Trophoblast cell (in vitro differentiated cells and primary cell): ENCODE measurements around the gene BRD4.

Experiments
- DNase-seq, 2 donors: peaks; one replicate each; pipeline ENCODE4 v3.0.0-alpha.2; 2016
- H2AFZ ChIP-seq: 2 replicates; pipeline ENCODE4 v1.6.1; 2013; ENCODE audit warnings: low read length, moderate library complexity, mild to moderate bottlenecking; ENCODE audit not compliant: insufficient read depth, poor library complexity
- H2AK5ac ChIP-seq: 2 replicates; pipeline ENCODE4 v1.6.1; 2013; ENCODE audit warnings: mild to moderate bottlenecking, low read length
- H2BK120ac ChIP-seq: 2 replicates; pipeline ENCODE4 v1.6.1; 2013; ENCODE audit warnings: low read length, mild to moderate bottlenecking, moderate library complexity; ENCODE audit not compliant: insufficient read depth, poor library complexity
- H2BK12ac ChIP-seq: 2 replicates; pipeline ENCODE4 v1.6.1; 2013; ENCODE audit warnings: mild to moderate bottlenecking, low read length, moderate library complexity
- H2BK5ac ChIP-seq: 2 replicates; pipeline ENCODE4 v1.6.1; 2013; ENCODE audit warnings: low read length, low read depth, moderate library complexity, mild to moderate bottlenecking; ENCODE audit not compliant: poor library complexity
- H3K14ac ChIP-seq: 2 replicates; pipeline ENCODE4 v1.6.1; 2013; ENCODE audit warnings: mild to moderate bottlenecking, low read length
- H3K18ac ChIP-seq: 2 replicates; pipeline ENCODE4 v1.6.1; 2013; ENCODE audit warnings: mild to moderate bottlenecking, low read length
- H3K23ac ChIP-seq: 2 replicates; pipeline ENCODE4 v1.6.1; 2013; ENCODE audit warnings: low read length
- H3K27ac ChIP-seq: 2 replicates; pipeline ENCODE4 v1.5.1; 2013; ENCODE audit warnings: low read depth, mild to moderate bottlenecking, inconsistent platforms, low read length, moderate library complexity
- H3K27me3 ChIP-seq: 2 replicates; pipeline ENCODE4 v1.6.1; 2013; ENCODE audit warnings: inconsistent platforms, mild to moderate bottlenecking, low read length, moderate library complexity; ENCODE audit not compliant: insufficient read depth
- H3K36me3 ChIP-seq, 2 experiments: 1 replicate in 1 of 2; 2 replicates in 1 of 2; pipeline ENCODE4 v1.6.1; 2013; ENCODE audit warnings: low read length in 2 of 2, mild to moderate bottlenecking in 2 of 2, moderate library complexity in 1 of 2; ENCODE audit not compliant: insufficient read depth in 2 of 2, control insufficient read depth in 1 of 2
- H3K4ac ChIP-seq: 2 replicates; pipeline ENCODE4 v1.6.1; 2013; ENCODE audit warnings: low read depth, mild to moderate bottlenecking, low read length, moderate library complexity
- H3K4me1 ChIP-seq, 2 experiments: 1 replicate in 1 of 2; 2 replicates in 1 of 2; pipeline ENCODE4 v1.6.1; 2013; ENCODE audit warnings: low read length in 2 of 2, mild to moderate bottlenecking in 2 of 2, moderate library complexity in 1 of 2; ENCODE audit not compliant: insufficient read depth in 2 of 2, control insufficient read depth in 1 of 2
- H3K4me2 ChIP-seq: 2 replicates; pipeline ENCODE4 v1.6.1; 2013; ENCODE audit warnings: inconsistent platforms, mild to moderate bottlenecking, low read length, moderate library complexity
- H3K4me3 ChIP-seq: 2 replicates; pipeline ENCODE4 v1.5.1; 2013; ENCODE audit warnings: mild to moderate bottlenecking, low read depth, low read length, inconsistent platforms
- H3K79me1 ChIP-seq: one replicate; pipeline ENCODE4 v1.6.1; 2013; ENCODE audit warnings: low read length
- H3K79me2 ChIP-seq: 2 replicates; pipeline ENCODE4 v1.6.1; 2013; ENCODE audit warnings: low read length, mild to moderate bottlenecking; ENCODE audit not compliant: control insufficient read depth, insufficient read depth, poor library complexity
- H3K9ac ChIP-seq: 2 replicates; pipeline ENCODE4 v1.6.1; 2013; ENCODE audit warnings: mild to moderate bottlenecking, low read length
- H3K9me3 ChIP-seq: 2 replicates; pipeline ENCODE4 v1.6.1; 2013; ENCODE audit warnings: low read depth, mild to moderate bottlenecking, control low read depth, inconsistent platforms, low read length; ENCODE audit not compliant: insufficient read depth
- H4K12ac ChIP-seq: 2 replicates; pipeline ENCODE4 v1.6.1; 2013; ENCODE audit warnings: low read depth, mild to moderate bottlenecking, low read length, moderate library complexity
- H4K8ac ChIP-seq: 2 replicates; pipeline ENCODE4 v1.6.1; 2013; ENCODE audit warnings: low read depth, mild to moderate bottlenecking, low read length, moderate library complexity
- H4K91ac ChIP-seq: one replicate; pipeline ENCODE4 v1.6.1; 2013; ENCODE audit warnings: low read depth, mild to moderate bottlenecking, low read length, moderate library complexity
- WGBS: extraction: QIAGEN DNeasy Blood & Tissue Kit; methylation state at CpG from one replicate; pipeline ENCODE4 v1.1.7; 2013; ENCODE audit warnings: missing lambda C conversion rate; ENCODE audit not compliant: insufficient read length, insufficient coverage; ENCODE audit errors: extremely low coverage; 5-methylcytosine and 5-hydroxymethylcytosine counted together

BRD4 gene

DNA sequence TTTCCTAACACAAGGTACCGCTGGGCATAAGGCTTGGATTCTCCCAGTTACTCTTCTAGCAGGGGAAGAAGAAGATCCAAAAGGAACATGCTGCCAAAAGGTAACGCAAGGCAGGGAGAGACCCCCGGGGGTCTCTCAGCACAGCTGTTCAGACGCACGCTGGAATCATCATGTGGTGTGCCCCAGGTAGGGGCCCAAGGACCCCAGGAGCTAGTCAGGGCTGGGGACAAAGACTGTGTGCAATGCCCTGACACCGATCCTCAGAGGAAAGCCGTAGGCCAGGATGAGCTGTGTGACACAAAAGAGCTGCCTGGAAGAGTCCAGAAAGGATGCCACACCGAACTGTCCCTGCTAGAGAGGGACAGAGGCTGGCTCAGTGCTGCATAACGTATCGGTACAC is 77.8 kb downstream of the BRD4 start:
- H3K4me1 ChIP-seq, result peaks cover 25 to 27% of the 10 kb centered on the region in 2 experiments
- WGBS, result no CpG with 5 or more reads among the region's 10 CpGs
- H3K79me2 ChIP-seq, result peaks cover under 1% of the 10 kb centered on the region
- no peak overlapping the region for H3K23ac ChIP-seq
- no peak overlapping the region for H3K27ac ChIP-seq
- H3K9ac ChIP-seq, result no peak overlapping the region
- H3K4me2 ChIP-seq, result no peak overlapping the region
- no peak overlapping the region for H3K4me3 ChIP-seq
- peaks cover 82 to 85% of the 10 kb centered on the region in 2 experiments for H3K36me3 ChIP-seq
- no peaks in the 10 kb centered on the region for H3K27me3 ChIP-seq
- no peak overlapping the region for H2AFZ ChIP-seq
- H2BK120ac ChIP-seq, result no peak overlapping the region
- no peak overlapping the region for H4K8ac ChIP-seq
- H2BK12ac ChIP-seq, result no peak overlapping the region
- no peak overlapping the region for H4K12ac ChIP-seq
- H3K79me1 ChIP-seq, result peaks cover 7% of the 10 kb centered on the region
- H3K18ac ChIP-seq, result no peak overlapping the region
- no peak overlapping the region for H3K14ac ChIP-seq
- no peak overlapping the region for H2AK5ac ChIP-seq
- peaks cover 2% of the 10 kb centered on the region for H3K9me3 ChIP-seq
- no peak overlapping the region for H4K91ac ChIP-seq
- no peak for DNase-seq
- no peak overlapping the region for H2BK5ac ChIP-seq
- H3K4ac ChIP-seq, result no peak overlapping the region

DNA sequence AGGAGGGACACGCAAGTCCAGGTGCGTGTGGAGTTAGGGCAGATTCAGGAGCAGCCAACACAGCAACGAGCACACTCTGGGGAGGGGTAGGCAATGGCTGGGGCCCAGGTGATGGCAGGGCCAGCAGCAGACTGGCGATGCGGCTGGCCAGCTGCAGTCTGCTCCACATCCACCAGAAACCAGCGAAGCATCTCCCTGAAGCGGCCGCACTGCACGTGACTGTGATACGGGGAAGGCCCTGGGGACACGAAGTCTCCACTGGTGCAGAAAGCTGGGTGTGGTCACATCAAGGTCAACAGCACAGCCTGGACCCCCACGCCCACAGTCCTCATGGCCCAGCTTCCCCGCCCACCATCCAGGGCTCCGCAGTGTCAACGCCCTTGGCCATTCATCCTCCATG is 78.8 kb downstream of the BRD4 start:
- WGBS, result no CpG with 5 or more reads among the region's 15 CpGs

DNA sequence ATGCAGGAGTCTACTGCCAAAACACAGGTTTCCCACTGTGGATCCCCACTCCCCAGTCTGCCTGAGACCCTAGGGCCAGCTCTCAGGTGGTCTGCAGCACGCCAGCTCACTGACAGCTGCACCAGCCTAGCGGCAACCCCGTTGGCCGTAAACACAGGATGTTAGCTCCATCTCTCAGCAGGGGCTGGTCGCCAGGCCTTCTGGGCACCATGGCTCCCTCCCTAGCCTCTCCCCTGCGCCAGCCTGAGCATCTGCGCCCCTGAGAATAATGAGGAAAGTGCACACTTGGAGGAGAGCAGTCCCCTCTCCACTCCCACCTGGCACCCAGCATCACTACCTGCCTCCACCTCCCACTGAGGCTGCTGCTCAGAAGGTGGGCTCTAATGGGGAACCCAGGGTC is 79.3 kb downstream of the BRD4 start:
- H2BK120ac ChIP-seq, result no peak overlapping the region
- H2AK5ac ChIP-seq, result no peak overlapping the region
- H3K9me3 ChIP-seq, result peaks cover 2% of the 10 kb centered on the region
- H2BK12ac ChIP-seq, result no peak overlapping the region
- no CpG with 5 or more reads among the region's 7 CpGs for WGBS
- no peak overlapping the region for H3K23ac ChIP-seq
- no peak overlapping the region for H3K14ac ChIP-seq
- no peak overlapping the region for H3K18ac ChIP-seq
- H4K8ac ChIP-seq, result no peak overlapping the region
- H3K79me2 ChIP-seq, result peaks cover 4% of the 10 kb centered on the region
- no peak overlapping the region for H3K4me3 ChIP-seq
- H3K79me1 ChIP-seq, result peaks cover 14% of the 10 kb centered on the region
- no peak overlapping the region for H3K4ac ChIP-seq
- no peak overlapping the region for H3K27ac ChIP-seq
- no peak overlapping the region for H2BK5ac ChIP-seq
- H3K4me1 ChIP-seq, result peaks cover 37 to 39% of the 10 kb centered on the region in 2 experiments
- peaks cover 79 to 82% of the 10 kb centered on the region in 2 experiments for H3K36me3 ChIP-seq
- no peak overlapping the region for H4K91ac ChIP-seq
- no peak overlapping the region for H4K12ac ChIP-seq
- no peak overlapping the region for H2AFZ ChIP-seq
- H3K9ac ChIP-seq, result no peak overlapping the region
- no peak overlapping the region for H3K4me2 ChIP-seq
- DNase-seq, result no peak
- H3K27me3 ChIP-seq, result no peaks in the 10 kb centered on the region

More for the DNA sequence above, 78.8 kb downstream of the BRD4 start:
- Histone ChIP-seq H3K27me3 (no peaks in the 10 kb centered on the region), H3K4me3 (no peak overlapping the region), H2AK5ac (no peak overlapping the region), H3K9ac (no peak overlapping the region), H3K9me3 (peaks cover 2% of the 10 kb centered on the region), H2AFZ (no peak overlapping the region), H2BK12ac (no peak overlapping the region), H4K91ac (no peak overlapping the region), H3K79me2 (peaks cover 4% of the 10 kb centered on the region), H3K4ac (no peak overlapping the region), H3K27ac (no peak overlapping the region), H2BK120ac (no peak overlapping the region), H3K23ac (no peak overlapping the region), H2BK5ac (no peak overlapping the region), H3K14ac (no peak overlapping the region), H4K12ac (no peak overlapping the region), H3K4me1 (peaks cover 34 to 37% of the 10 kb centered on the region in 2 experiments), H3K4me2 (no peak overlapping the region), H4K8ac (no peak overlapping the region), H3K36me3 (peaks cover 79 to 82% of the 10 kb centered on the region in 2 experiments), H3K79me1 (peaks cover 13% of the 10 kb centered on the region), H3K18ac (no peak overlapping the region)
- no peak for DNase-seq

DNA sequence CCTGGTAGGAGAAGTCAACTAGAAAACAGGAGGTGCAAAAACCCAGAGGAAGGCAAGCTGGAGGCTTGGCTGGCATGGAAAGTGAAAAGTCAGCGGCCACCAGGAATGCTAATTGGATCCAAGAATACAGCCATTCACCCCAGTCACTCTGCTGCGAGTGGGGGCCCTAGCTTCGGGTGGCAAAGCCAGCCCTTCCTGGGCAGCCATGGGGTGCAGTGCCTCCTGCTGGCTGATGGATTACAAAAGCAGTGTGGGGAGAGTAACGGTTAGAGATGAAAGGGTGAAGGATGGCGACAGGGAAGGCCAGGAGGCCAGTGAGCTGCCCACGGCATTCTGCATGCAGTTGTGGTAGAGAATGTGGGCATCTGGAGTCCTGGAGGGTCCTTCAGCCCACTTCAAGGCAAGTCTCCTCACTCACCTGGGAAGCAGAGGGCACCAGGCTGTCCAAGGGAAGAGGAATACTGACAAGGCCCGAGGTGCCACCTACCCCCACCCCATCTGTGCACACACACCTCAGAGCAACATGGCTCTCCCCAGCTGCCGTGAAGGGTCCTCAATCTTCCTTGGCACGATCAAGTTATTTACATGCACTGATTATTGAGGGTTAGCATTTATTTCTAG is 79.8 kb downstream of the BRD4 start:
- H3K9me3 ChIP-seq, result peaks cover 2% of the 10 kb centered on the region
- H3K4me3 ChIP-seq, result no peak overlapping the region
- no peaks in the 10 kb centered on the region for H3K27me3 ChIP-seq
- DNase-seq, result no peak
- H2BK12ac ChIP-seq, result no peak overlapping the region
- no peak overlapping the region for H2BK5ac ChIP-seq
- H3K4me1 ChIP-seq, result peaks cover 37 to 39% of the 10 kb centered on the region in 2 experiments
- H4K91ac ChIP-seq, result no peak overlapping the region
- no peak overlapping the region for H4K8ac ChIP-seq
- H3K23ac ChIP-seq, result no peak overlapping the region
- peaks cover 14% of the 10 kb centered on the region for H3K79me1 ChIP-seq
- H3K27ac ChIP-seq, result no peak overlapping the region
- WGBS, result no CpG with 5 or more reads among the region's 9 CpGs
- H3K79me2 ChIP-seq, result peaks cover 4% of the 10 kb centered on the region
- no peak overlapping the region for H3K9ac ChIP-seq
- H4K12ac ChIP-seq, result no peak overlapping the region
- H2AK5ac ChIP-seq, result no peak overlapping the region
- no peak overlapping the region for H3K4me2 ChIP-seq
- H2BK120ac ChIP-seq, result no peak overlapping the region
- no peak overlapping the region for H3K14ac ChIP-seq
- no peak overlapping the region for H3K4ac ChIP-seq
- no peak overlapping the region for H3K18ac ChIP-seq
- H3K36me3 ChIP-seq, result peaks cover 79 to 82% of the 10 kb centered on the region in 2 experiments
- no peak overlapping the region for H2AFZ ChIP-seq
